SK-N-MC (cell line): ENCODE results near the gene TEKT5.

Experiments
- DNase-seq: peaks from one replicate; pipeline ENCODE4 v3.0.0-alpha.2; 2011; ENCODE audit warnings: low read depth, low spot score
- H3K27ac ChIP-seq: fragments of 200-600 bp; sonication (generic); 2 replicates; pipeline ENCODE4 v1.5.1; 2016; ENCODE audit warnings: mixed run types
- H3K36me3 ChIP-seq: fragments of 200-600 bp; sonication (generic); 2 replicates; pipeline ENCODE4 v1.6.1; 2017; ENCODE audit warnings: antibody characterized with exemption, low read length, mixed read lengths; ENCODE audit not compliant: insufficient read depth
- H3K4me3 ChIP-seq: fragments of 200-600 bp; sonication (generic); 2 replicates; pipeline ENCODE4 v1.5.1; 2016
- H3K9ac ChIP-seq: fragments of 200-600 bp; sonication (generic); 2 replicates; pipeline ENCODE4 v1.8.0; 2017; ENCODE audit warnings: mixed run types, mixed read lengths; ENCODE audit not compliant: insufficient read length
- H3K9me3 ChIP-seq: fragments of 200-600 bp; sonication (generic); 2 replicates; pipeline ENCODE4 v1.6.1; 2017; ENCODE audit warnings: low read depth, mild to moderate bottlenecking, antibody characterized with exemption, low read length, moderate library complexity, mixed read lengths
- EZH2 ChIP-seq: fragments of 200-600 bp; sonication (generic); IDR thresholded peaks from one replicate; pipeline ENCODE4 v1.6.1; 2017; ENCODE audit warnings: antibody characterized with exemption
- FOXP2 ChIP-seq: optimal IDR thresholded peaks from 2 replicates; pipeline ENCODE3; 2011; ENCODE audit warnings: mild to moderate bottlenecking, moderate library complexity; ENCODE audit not compliant: insufficient read depth; ENCODE audit errors: extremely low read length, control extremely low read depth
- POLR2AphosphoS5 ChIP-seq: IDR thresholded peaks from 2 replicates; pipeline ENCODE4 v1.6.1; 2012; ENCODE audit warnings: mild to moderate bottlenecking, low read depth, low read length, borderline replicate concordance

The TEKT5 gene

GRCh38 chr16:10666291-10666690 is 28.4 kb downstream of the TEKT5 start:
- TF ChIP-seq POLR2AphosphoS5 (no peak), FOXP2 (no peak), EZH2 (no peak)

GRCh38 chr16:10665166-10665565 is 29.6 kb downstream of the TEKT5 start:
- H3K27ac ChIP-seq: no peak overlapping the region
- DNase-seq: no peak
- no peak overlapping the region for H3K9ac ChIP-seq
- TF ChIP-seq FOXP2: no peak
- no peak for TF ChIP-seq POLR2AphosphoS5
- TF ChIP-seq EZH2: no peak
- no peak overlapping the region for H3K4me3 ChIP-seq
- no peaks in the 10 kb centered on the region for H3K36me3 ChIP-seq
- H3K9me3 ChIP-seq: no peaks in the 10 kb centered on the region

More at GRCh38 chr16:10666291-10666690, 28.4 kb downstream of the TEKT5 start:
- Histone ChIP-seq H3K4me3 (no peak overlapping the region), H3K9me3 (no peaks in the 10 kb centered on the region), H3K9ac (no peak overlapping the region), H3K36me3 (no peaks in the 10 kb centered on the region), H3K27ac (no peak overlapping the region)
- no peak for DNase-seq

- H3K4me3 ChIP-seq: no peak overlapping the region
- no peak overlapping the region for H3K9ac ChIP-seq
- no peaks in the 10 kb centered on the region for H3K36me3 ChIP-seq
- no peak for TF ChIP-seq POLR2AphosphoS5
- no peak for DNase-seq
- H3K27ac ChIP-seq: no peak overlapping the region
- no peaks in the 10 kb centered on the region for H3K9me3 ChIP-seq
These were observed 30.0 kb downstream of the TEKT5 start for GRCh38 chr16:10664720-10665126.

GRCh38 chr16:10663744-10664143 is 31.0 kb downstream of the TEKT5 start:
- TF ChIP-seq EZH2 (no peak), POLR2AphosphoS5 (no peak)
- H3K9ac ChIP-seq: no peak overlapping the region
- no peaks in the 10 kb centered on the region for H3K9me3 ChIP-seq
- no peak for DNase-seq
- H3K36me3 ChIP-seq: no peaks in the 10 kb centered on the region
- no peak overlapping the region for H3K27ac ChIP-seq
- H3K4me3 ChIP-seq: no peak overlapping the region

GRCh38 chr16:10663146-10663545 is 31.6 kb downstream of the TEKT5 start:
- TF ChIP-seq EZH2 (no peak), FOXP2 (no peak)
- H3K4me3 ChIP-seq: no peak overlapping the region
- DNase-seq: no peak
- H3K9ac ChIP-seq: no peak overlapping the region
- H3K27ac ChIP-seq: no peak overlapping the region
- H3K9me3 ChIP-seq: no peaks in the 10 kb centered on the region
- H3K36me3 ChIP-seq: no peaks in the 10 kb centered on the region

GRCh38 chr16:10662212-10662611 is 32.5 kb downstream of the TEKT5 start:
- Histone ChIP-seq H3K9me3 (no peaks in the 10 kb centered on the region), H3K9ac (no peak overlapping the region), H3K4me3 (no peak overlapping the region), H3K27ac (no peak overlapping the region), H3K36me3 (no peaks in the 10 kb centered on the region)
- no peak for TF ChIP-seq FOXP2
- no peak for TF ChIP-seq POLR2AphosphoS5
- no peak for TF ChIP-seq EZH2
- no peak for DNase-seq

- H3K9me3 ChIP-seq: no peaks in the 10 kb centered on the region
- no peak overlapping the region for H3K27ac ChIP-seq
- TF ChIP-seq POLR2AphosphoS5: no peak
- TF ChIP-seq EZH2: no peak
- TF ChIP-seq FOXP2: no peak
These were observed 33.0 kb downstream of the TEKT5 start for GRCh38 chr16:10661737-10662136.

GRCh38 chr16:10660950-10661635 is 33.6 kb downstream of the TEKT5 start:
- TF ChIP-seq FOXP2: no peak
- no peak for TF ChIP-seq EZH2
- TF ChIP-seq POLR2AphosphoS5: no peak
- H3K4me3 ChIP-seq: no peak overlapping the region
- no peak for DNase-seq
- H3K9ac ChIP-seq: no peak overlapping the region
- no peak overlapping the region for H3K27ac ChIP-seq
- no peaks in the 10 kb centered on the region for H3K36me3 ChIP-seq
- H3K9me3 ChIP-seq: no peaks in the 10 kb centered on the region

More at GRCh38 chr16:10661737-10662136, 33.0 kb downstream of the TEKT5 start:
- Histone ChIP-seq H3K9ac (no peak overlapping the region), H3K4me3 (no peak overlapping the region), H3K36me3 (no peaks in the 10 kb centered on the region)
- DNase-seq: no peak

GRCh38 chr16:10658943-10659342 is 35.8 kb downstream of the TEKT5 start:
- no peaks in the 10 kb centered on the region for H3K36me3 ChIP-seq
- no peak overlapping the region for H3K9ac ChIP-seq
- H3K9me3 ChIP-seq: no peaks in the 10 kb centered on the region
- no peak for TF ChIP-seq EZH2
- no peak for TF ChIP-seq FOXP2
- no peak for TF ChIP-seq POLR2AphosphoS5
- DNase-seq: no peak
- no peak overlapping the region for H3K27ac ChIP-seq
- H3K4me3 ChIP-seq: no peak overlapping the region
